Inflammatory macrophage treated with lipopolysaccharide for 4 hours (primary cell): ENCODE results near the gene RGS6.

Experiments
- DNase-seq: peaks from one replicate; pipeline ENCODE4 v3.0.0-alpha.2; 2020

Gene RGS6

DNA sequence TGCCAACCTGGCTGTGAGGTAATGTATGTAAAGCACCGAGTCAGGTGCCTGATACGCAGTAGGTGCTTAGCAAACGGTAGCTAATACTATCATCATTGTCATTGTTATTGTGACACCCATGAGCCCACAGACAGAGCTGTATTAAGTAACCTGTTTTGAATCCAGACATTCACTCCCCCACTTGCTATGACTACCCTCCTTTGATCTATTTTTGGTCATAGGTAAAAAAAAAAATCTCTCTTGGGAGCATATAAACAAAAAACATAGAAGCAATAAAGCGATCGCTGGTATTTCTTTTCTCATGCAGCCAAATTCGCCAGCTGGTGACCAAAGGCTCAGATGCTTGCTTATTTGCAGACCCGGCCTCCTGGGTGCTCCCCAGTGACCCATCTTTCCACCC lies 631.4 kb downstream of the RGS6 start:
- no peak for DNase-seq

DNA sequence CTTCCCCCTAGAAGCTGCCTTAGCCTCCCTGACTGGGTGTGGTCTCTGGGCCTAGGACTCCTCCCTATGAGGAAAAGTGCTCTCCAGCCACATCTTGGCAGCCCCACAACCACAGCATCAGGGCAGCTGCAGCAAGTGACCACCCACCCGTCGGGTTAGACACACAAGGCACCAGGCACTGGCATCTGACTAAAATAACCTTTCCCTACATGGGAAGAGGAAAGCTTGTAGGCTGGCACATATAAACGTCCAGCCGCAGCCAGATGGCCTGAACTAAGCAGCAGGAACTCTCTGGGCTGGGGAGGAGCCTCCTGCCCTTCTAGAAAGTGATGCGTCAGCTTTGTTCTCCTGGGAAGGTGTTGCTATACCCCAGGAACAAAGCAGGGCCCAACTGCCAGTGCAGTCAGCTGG lies 632.9 kb downstream of the RGS6 start:
- DNase-seq: no peak

DNA sequence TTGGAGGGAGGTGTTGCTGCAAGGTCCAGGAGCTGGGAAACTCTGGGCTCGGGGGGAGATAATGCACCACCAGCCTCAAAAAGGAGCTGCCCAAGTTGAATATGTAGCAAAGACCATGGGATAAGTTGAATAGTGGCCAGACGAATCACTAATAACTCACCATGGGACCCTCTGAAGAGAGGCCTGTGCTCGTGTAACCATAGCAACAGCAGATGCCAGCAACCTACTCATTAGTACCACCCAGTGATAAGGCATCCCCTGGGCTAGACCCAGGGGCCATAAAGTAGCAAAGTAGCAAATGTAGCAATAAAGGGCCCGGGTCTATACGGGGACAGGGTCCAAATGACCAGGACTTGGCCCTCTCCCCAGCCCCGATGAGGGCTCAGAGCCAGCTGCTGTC lies 633.7 kb downstream of the RGS6 start:
- DNase-seq: no peak

DNA sequence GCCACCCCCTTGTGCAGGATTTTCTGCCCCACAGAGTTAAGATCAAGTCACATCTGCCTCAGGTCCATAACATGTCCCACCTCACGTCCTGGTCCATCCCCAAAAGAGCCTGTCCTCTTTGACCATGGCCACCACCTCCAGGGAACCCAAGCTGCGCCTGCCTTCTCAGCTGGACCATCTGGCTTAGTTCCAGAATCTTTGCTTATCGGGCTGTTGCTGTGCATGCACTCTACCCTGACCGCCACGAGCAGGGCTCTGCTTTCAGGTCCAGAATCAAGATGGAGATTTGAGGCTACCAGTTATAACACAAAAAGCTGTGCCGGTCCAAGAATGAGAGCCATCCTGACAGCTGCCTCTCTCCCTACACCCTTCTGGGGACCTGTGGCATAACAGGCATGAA lies 635.0 kb downstream of the RGS6 start:
- DNase-seq: no peak

DNA sequence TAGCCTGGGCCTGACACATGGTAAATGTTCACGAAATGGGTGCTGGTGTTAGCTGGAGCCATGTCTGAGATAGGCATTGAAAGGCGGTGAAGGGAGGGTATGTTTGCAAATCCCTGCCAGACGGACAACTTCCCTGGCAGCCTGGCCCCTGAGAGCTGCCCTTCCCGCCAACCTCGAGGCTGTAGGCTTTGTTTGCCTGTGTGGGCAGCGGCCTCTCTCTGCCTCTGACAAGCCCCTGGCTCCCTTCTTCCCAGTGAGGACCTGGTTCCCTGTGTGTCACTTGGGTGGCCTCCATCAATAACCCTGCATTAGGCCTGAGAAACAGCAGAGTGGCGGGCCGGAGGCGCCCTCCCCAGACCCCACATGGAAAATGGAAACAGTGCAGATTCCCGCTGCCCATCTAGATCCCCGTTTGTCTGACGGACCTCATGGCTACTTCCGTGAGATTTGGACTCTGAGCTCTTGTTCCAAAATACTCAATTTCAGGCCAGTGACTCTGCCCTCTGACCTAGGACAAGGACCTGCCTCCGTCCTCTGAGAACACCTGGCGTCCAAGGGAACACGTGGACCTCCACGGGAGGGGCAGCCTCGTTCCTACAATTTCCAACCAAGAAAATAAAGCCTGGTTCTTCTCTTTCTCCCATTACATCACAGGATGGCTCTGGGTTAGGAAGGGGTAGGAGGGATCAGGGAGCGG lies 636.2 kb downstream of the RGS6 start:
- DNase-seq: no peak

DNA sequence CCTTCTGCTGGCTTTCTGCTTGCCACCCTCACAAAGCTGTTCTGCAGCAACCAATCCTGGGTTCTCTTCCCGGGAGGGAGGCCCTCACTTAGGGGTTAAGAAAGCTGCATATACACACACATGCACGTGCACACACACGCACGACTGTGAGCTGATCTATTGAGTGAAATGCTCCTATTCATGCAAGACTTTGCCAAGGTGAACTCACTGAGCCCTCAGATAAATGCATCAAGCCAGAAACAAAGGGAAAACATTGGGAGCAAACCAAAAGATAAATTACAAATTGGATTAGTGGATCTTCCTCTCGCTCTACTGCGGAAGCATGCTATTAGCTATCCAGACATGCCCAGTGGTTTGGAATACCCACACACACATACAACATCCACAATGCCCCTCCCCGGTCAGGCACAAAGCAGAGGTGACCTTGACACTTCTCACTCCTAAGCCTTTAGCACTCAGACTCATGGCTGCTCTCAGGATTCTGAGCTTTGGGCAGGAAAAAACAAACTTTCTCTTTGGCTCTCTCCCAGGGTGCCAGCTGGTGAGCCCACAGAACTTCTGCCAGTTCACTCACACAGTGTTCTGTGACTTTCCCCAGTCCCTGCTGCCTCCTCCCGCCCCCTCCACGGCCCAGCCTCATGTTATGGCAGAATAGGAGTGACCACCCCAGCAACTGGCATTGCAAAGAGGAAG lies 641.6 kb downstream of the RGS6 start:
- no peak for DNase-seq

DNA sequence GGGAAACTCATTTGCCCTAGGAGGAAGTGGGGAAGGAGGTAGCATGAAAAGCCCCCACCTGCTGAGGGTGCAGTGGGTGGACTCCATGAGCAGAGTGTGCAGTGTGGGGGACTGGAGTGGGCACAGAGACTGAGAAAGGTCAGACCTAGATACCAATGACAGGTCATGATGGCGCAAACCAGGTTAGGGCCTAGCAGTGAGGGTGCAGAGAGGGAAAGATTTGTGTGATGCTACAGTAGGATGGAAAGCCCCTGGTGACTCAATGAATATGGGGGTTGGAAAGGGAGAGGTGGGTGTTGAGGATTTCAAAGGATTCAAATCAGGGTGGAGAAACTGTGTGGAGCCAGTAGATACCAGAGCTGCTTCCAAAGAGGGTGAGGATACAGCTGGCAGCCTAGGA lies 642.5 kb downstream of the RGS6 start:
- DNase-seq: no peak

DNA sequence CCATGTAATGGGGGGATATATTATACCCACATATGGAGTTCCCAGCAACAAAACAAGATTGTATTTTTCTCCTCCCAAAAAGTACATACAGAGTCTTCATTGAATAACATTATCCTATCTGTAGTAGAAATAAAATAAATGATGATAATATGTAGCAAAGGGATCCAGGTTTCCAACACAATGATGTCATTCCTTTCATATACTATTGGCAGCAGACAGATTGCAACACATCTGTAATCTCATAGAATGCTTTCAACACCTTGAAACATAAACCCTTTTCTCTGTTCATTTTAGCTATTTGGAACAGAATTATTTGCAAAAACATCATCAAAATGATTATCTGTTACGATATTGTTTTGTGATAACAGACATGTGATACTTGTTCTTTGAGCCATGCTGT lies 644.0 kb downstream of the RGS6 start:
- DNase-seq: no peak

DNA sequence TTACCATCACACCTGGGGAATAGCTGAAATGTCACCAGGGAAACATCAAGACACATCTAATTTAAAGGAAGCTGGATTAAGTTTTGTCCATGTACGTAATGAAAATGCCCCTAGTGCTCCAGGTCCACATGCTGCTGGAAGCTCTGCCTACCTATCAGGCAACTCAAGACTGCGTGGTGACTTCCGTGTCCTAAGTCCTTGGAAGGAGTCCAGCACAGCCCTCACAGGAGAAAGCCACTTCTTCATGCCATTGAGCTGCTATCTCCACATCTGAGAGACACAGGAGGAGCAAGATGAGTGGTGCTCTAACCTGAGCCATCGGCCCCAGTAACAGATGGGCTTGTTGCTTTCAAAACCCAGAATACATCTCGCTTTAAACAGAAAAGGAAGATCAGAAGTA lies 645.3 kb downstream of the RGS6 start:
- DNase-seq: no peak

DNA sequence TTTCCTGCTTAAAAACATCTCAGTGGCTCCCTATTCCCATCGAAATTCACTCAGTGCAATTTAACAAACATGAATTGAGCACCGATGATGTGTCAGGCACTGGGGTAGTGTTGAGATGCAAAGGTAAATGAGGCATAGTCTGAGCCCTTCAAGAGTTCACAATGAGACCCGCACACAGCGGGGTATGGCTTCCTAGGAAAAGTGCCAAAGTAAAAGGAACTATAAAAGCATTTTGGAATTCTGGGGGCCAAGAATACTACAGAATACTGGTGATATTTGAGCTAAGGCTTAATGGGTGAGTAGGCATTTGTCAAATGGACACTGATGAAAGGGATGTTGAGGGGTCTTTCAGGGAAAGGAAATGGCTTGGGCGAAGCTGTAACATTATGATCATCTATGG lies 646.3 kb downstream of the RGS6 start:
- no peak for DNase-seq

DNA sequence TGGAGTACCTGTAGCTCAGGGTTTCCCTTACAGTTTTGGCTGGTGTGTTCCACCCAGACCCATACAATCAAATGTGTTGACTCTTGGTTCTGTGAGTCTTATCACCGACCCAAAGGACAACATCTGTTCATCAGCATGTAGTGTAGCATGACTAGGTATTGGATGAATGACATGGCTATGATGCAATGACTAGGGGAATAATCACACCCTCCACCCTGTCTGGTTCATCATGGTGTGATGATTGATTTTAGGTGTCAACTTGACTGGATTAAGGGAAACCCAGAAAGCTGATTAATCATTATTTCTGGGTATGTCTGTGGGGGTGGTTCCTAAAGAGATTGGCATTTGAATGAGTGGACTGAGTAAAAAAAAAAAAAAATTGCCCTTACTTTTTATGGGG lies 650.4 kb downstream of the RGS6 start:
- no peak for DNase-seq

DNA sequence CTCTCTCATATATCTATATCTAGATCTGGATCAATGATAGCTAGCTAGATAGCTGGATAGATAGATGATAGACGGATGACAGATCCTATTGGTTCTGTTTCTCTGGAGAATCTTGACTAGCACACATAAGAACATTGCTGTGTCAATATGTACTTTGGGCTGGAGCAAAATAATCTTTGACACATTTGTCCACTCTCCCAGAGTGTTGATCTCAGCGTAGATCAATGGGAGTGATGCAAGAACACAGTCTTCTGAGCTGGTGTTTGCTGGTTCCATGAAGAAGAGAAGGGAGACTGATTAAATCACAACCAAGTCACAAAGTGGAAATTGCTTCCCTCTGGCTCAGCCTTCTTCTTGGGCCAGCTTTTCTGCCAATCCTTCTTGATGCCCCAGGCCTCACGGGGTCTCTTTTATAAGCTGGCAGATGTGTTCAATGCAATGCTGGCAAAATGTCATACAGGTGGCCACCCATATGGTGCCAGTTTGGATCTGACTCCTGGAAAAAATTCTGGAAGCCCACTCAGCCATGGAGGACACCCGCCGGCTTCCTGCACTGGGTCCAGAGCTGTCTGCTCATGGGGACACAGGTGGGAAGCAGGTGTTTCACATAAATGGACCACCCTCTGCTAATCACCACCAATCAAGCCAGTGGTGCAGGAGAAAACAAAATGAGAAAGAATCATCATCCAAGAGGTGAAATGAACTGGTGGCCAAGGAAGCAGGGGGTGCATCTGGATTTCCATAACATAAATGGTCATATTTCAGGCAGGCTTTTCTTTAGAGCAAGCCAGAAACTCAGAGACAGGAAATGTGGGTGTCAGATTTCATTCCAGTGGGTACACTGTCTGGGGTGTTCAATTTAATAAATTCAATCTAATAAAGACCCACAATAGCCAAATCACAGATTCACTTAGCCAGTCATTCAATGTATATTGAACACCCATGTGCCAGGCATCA lies 651.4 kb downstream of the RGS6 start:
- no peak for DNase-seq

DNA sequence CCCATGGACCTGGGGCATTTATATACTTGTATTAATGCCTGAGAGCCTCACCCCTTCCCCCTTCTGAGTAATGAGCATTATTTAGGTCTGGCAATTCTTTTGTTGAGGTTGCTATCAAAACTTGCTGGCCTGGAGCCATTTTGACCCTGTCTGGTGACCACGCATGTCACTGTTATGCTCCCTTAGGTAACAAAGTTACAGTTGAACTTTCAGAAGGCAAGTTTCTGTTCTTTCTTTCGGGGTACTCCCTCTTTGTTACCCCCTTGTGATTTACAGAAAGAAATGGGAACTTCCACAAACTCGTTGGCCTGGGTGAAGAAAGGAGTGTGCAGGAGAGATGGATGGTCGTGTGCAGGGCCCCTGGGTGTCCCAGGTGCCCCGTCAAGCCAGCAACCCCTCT lies 656.3 kb downstream of the RGS6 start:
- no peak for DNase-seq

DNA sequence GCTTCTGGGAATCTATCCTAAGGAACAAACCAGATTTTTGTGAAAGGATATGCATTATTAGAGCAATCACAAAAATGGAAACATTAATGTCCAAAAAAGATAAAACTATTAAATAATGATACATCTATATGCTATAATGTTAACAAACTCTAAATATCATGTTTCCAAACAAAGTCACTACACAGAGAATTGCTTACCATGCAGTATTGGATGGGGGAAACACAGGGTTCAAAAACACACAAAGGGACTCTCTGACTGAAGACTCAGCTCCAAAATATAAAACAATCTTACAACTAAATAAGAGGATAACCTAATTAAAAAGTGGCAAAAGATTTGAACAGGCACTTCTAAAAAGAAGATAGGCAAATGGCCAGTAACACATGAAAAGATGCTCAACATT lies 657.4 kb downstream of the RGS6 start:
- DNase-seq: no peak

DNA sequence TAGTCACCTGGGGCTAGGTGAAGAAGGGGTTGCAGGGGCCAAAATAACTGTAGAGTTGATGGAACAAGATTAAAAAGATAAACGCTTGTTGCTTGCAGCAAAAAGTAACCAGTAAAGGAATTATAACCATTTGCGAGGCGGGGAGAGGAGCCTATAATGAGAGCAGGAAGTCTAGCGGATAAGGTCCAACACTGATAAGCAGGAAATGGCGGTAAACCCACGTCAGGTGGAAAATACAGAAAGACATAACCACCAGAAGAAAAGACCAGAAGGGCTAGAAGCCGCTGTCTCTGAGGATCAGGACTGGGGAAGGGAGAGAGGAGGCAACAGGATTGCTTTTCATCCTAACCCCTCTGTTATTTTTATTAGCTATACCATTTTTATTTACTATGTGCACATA lies 658.3 kb downstream of the RGS6 start:
- DNase-seq: no peak

DNA sequence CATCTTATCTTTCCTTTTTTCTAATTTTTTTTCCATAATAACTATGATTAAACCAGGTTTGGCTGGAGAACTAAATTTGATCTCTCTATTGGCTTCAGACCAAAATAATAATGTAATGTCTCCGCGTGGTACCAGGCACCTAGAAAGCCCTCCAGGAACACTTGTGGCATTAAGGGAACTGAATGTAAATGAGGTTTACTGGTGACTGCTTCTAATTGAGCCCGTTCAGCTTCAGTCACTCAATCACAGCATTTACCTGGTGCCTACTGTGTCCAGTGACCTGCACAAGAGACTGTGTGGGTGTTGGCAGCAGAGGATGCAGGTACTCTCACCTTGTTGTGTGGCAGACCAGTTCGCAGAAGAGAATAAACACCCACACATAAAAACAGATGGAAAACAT lies 659.2 kb downstream of the RGS6 start:
- no peak for DNase-seq

DNA sequence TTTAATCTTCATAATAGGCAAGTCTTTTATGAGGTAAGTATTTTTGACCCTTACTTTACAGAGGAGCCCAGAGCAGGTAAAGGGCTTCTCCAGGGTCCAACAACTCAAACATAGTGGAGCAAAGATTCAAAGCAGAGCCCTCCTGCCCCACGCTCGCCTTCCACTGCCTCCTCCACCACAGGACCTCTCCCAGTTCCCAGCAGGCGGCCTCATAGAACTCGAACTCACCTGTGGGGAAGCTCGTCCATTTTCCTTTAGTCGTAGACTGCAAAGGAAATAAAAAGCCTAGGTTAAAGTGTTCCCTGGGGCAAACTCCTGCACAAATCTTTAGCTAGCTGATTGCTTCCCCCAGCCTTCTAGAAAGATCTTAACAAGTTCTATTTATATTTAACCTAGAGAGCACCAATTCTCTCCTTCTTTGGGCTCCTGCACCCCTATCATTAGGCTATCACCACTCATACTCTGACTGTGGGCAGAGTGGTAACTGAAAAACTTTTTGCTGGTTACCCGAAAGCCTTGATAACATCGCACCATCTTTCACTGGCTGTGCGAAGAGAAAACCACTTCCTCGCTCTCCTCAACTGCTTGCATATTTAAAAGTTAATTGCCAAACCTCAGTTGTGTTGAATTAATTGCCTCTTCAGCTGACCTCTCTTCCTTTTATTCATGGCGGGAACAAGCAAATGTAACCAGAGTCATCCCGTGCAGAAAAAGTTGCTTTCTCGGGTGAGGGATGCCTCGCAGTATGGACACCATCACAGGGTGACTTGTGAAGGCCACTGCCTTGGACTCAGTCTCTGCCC lies 662.1 kb downstream of the RGS6 start:
- no peak for DNase-seq

DNA sequence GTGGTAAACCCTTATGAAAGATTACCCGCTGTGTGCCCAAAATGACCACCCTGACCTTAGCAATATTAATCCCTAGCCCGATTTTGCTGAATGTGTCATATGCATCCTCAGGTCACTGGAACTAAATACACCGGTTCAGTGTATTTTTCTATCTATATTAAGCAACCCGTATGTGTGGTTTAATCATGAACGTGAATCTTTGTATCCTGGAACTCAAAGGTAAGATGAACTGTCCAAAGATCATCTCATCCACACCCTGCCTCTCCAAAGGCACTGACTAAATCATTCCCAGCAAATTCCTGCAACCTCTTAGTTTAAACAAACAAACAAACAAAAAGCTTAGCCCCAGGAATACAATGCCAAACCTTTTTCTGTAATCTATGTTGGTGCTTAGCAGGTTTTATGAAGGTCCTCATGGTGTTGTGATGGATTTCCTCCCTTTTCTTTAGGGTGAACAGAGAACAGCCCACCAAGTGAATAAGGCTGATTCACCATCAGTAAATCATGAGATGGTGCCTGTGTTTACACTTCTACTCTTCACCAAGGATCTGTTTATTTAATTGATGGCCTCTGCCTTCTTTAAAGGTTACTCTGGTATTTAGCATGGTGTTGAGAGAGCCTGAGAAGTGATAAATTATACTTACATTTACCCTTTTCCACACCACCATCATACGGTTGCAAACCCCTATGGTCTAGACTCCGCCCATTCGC lies 663.1 kb downstream of the RGS6 start:
- no peak for DNase-seq

DNA sequence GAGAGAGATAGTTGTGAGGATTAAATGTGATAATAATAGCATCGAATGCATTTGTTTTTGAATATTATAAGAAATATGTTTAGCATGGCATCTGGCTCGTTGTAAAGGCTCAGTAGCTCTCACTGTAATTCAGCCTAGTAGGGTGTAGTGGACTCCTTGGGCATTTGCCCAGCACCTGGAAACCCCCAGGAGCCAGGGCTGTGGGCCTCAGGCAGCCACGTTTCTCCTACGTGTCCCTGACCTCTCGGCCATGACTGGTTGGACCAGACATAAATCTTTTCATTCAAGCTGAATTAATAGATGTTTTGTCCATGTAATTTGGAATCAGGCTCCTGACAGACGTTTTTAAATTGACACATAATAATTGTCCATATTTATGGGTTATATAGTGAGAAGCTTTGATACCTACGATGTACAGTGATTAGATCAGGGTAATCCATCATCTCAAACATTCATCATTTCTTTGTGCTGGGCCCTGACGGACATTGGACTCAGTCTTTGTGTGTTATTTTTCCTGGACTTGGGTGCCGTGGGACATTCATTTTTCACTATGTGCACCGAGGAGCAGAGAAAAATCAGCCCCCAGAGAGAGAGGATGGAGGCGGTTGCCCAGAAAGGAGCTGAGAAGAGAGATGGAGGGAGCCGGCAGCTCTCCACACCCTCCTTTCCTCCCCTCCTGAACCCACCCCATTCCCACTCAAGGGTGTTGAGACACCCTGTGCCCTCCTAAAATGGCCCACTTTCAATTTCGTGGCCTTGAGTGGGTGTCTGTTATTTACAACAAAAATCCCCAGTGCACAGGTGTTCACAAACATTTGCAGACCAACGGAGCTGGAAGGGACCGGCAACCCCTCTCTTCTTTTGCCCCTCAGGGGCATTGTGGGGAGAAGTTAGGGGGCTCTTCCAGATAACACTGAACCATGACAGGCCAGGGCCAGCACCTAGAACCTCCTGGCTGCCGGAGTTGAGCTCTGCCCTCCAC lies 665.3 kb downstream of the RGS6 start:
- DNase-seq: no peak

DNA sequence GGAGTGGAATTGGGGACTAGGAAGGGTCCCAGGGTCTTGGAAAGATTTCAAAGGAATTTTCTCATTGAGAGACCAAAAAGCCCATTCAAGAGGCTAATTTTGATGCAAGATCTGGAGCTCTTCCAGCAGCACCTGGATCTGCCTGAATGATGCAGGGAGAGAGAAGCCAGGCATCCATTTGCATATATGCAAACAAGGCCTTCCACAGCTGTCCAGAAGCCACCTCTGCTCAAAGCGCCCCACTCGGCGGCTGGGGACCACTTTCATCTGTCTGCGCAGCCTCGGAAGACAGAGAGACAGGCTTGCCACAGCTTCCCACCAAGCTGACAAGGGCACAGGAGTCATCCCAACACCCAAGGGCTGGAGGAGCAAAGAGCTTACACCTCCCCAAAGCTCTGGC lies 666.1 kb downstream of the RGS6 start:
- DNase-seq: no peak
